ENCODE data around the gene VWA3A. TPM values are rescaled to one million over a fixed set of nuclear protein-coding genes. Genes with fewer than 3 reads are reported as not detected.
"Not testable (repeated sequence)": the region's sequence is repeated elsewhere in the genome, so short reads cannot be mapped to it uniquely, and the experiment has no call there.

Gene VWA3A
- total RNA-seq, 3 donors from 2014 or later: 0.29 to 2.3 TPM; not detected in 1

- TF ChIP-seq, protein P1, sequence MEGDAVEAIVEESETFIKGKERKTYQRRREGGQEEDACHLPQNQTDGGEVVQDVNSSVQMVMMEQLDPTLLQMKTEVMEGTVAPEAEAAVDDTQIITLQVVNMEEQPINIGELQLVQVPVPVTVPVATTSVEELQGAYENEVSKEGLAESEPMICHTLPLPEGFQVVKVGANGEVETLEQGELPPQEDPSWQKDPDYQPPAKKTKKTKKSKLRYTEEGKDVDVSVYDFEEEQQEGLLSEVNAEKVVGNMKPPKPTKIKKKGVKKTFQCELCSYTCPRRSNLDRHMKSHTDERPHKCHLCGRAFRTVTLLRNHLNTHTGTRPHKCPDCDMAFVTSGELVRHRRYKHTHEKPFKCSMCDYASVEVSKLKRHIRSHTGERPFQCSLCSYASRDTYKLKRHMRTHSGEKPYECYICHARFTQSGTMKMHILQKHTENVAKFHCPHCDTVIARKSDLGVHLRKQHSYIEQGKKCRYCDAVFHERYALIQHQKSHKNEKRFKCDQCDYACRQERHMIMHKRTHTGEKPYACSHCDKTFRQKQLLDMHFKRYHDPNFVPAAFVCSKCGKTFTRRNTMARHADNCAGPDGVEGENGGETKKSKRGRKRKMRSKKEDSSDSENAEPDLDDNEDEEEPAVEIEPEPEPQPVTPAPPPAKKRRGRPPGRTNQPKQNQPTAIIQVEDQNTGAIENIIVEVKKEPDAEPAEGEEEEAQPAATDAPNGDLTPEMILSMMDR (IDR thresholded peaks at IDR 0.05): no peak
- TF ChIP-seq POLR2AphosphoS5 (IDR thresholded peaks at IDR 0.05) (no peak), POLR2A (IDR thresholded peaks at IDR 0.05) (no peak)
Observed at GRCh38 chr16:22124583-22125284, 32.4 kb downstream of the VWA3A start.

DNA sequence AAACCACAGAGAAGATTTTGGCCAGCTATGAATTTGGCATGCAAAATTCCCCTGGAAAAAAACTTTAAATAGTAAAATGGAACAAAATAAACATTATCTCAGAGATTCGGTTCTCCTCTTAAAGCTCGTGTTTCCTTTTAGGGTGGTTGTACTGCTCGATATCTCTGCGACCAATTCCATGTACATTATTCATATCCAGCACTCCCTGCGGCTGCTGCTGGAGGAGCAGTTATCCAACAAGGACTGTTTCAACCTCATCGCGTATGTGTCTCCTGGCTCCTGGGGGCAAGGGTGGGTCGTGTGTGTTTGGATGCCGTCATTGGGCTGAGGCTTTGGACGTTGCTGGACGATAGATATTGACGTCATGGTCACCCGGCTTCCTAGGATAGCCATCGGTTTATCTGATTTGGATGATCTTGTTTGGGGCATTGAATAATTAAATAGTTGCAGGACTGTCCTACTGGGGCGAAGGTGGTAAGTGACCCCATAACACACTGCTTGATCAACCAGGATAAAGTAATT lies 33.8 kb downstream of the VWA3A start:
- Histone ChIP-seq H3K4me3 (no peak overlapping the region), H3K36me3 (no peaks in the 10 kb centered on the region), H3K27me3 (no peaks in the 10 kb centered on the region), H3K4me1 (no peaks in the 10 kb centered on the region), H3K9me3 (no peaks in the 10 kb centered on the region), H3K27ac (no peak overlapping the region)
- no peak for DNase-seq (ENCODE audit: low spot score in 2 of 2)
- no peak for TF ChIP-seq POLR2A (IDR thresholded peaks at IDR 0.05)
- no peak for TF ChIP-seq POLR2AphosphoS5 (IDR thresholded peaks at IDR 0.05)
- TF ChIP-seq, protein P1 (IDR thresholded peaks at IDR 0.05): no peak
- intact Hi-C loops (cut with DNase I; ENCODE audit: low total_unique reads): no loop called here

More at GRCh38 chr16:22124583-22125284, 32.4 kb downstream of the VWA3A start:
- H3K36me3 ChIP-seq: no peaks in the 10 kb centered on the region
- DNase-seq (ENCODE audit: low spot score in 2 of 2): no peak
- H3K27me3 ChIP-seq: no peaks in the 10 kb centered on the region
- H3K4me1 ChIP-seq: no peaks in the 10 kb centered on the region
- intact Hi-C loops (cut with DNase I; ENCODE audit: low total_unique reads): no loop called here
- H3K4me3 ChIP-seq: no peak overlapping the region
- H3K27ac ChIP-seq: no peak overlapping the region
- no peaks in the 10 kb centered on the region for H3K9me3 ChIP-seq

DNA sequence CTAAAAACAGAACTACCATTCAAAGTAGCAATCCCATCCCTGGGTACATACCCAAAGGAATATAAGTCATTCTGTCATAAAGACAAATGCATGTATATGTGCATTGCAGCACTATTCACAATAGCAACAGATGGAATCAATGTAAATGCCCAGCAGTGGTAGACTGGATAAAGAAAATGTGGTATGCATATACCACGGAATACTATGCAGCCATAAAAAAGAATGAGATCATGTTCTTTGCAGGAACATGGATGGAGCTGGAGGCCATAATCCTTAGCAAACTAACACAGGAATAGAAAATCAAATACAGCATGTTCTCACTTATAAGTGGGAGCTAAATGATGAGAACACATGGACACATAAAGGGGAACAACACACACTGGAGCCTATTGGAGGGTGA lies 36.2 kb downstream of the VWA3A start:
- DNase-seq (ENCODE audit: low spot score in 2 of 2); H3K36me3 ChIP-seq: not testable (repeated sequence)

GRCh38 chr16:22130528-22130927 lies 38.2 kb downstream of the VWA3A start:
- intact Hi-C loops (cut with DNase I; ENCODE audit: low total_unique reads): no loop called here
- no peak for DNase-seq (ENCODE audit: low spot score in 2 of 2)
- no peaks in the 10 kb centered on the region for H3K9me3 ChIP-seq
- no peak overlapping the region for H3K27ac ChIP-seq
- no peak overlapping the region for H3K4me3 ChIP-seq
- no peaks in the 10 kb centered on the region for H3K4me1 ChIP-seq
- H3K36me3 ChIP-seq: no peaks in the 10 kb centered on the region
- TF ChIP-seq, protein P1 (IDR thresholded peaks at IDR 0.05): no peak
- TF ChIP-seq POLR2A (IDR thresholded peaks at IDR 0.05): no peak
- no peak for TF ChIP-seq POLR2AphosphoS5 (IDR thresholded peaks at IDR 0.05)
- H3K27me3 ChIP-seq: no peaks in the 10 kb centered on the region

More for the DNA sequence above, 36.2 kb downstream of the VWA3A start:
- H3K27me3 ChIP-seq; H3K4me3 ChIP-seq; H3K27ac ChIP-seq; H3K9me3 ChIP-seq; H3K4me1 ChIP-seq; intact Hi-C loops (cut with DNase I; ENCODE audit: low total_unique reads): not testable (repeated sequence)

DNA sequence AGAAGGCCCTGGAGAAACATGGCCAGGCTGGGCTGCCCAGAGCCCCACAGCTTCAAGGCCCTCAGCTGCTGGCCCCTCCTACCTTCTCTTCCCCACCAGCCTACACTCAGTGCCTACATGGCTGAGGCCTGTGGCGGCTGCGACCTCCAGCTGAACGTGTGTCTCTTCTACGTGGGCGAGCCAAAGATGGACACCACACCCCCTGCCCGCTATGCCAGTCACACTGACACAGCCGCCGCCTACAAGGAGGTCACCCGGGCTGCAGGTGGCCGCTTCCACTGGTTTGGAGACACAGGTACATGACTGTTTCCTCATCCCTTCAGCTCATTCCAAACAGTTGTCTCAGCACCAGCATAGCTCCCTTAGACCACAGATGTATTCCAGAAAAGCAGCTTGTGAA lies 40.5 kb downstream of the VWA3A start:
- H3K4me1 ChIP-seq: no peaks in the 10 kb centered on the region
- no peaks in the 10 kb centered on the region for H3K9me3 ChIP-seq
- TF ChIP-seq, protein P1 (IDR thresholded peaks at IDR 0.05): no peak
- TF ChIP-seq POLR2A (IDR thresholded peaks at IDR 0.05) (no peak), POLR2AphosphoS5 (IDR thresholded peaks at IDR 0.05) (no peak)
- H3K4me3 ChIP-seq: no peak overlapping the region
- no peaks in the 10 kb centered on the region for H3K36me3 ChIP-seq
- no peak for DNase-seq (ENCODE audit: low spot score in 2 of 2)
- no peaks in the 10 kb centered on the region for H3K27me3 ChIP-seq
- intact Hi-C loops (cut with DNase I; ENCODE audit: low total_unique reads): no loop called here
- no peak overlapping the region for H3K27ac ChIP-seq

All from breast epithelium (tissue), 4 donors.